Upper lobe of left lung (tissue), 6 donors: ENCODE measurements around the gene RERE. TPM values are rescaled to one million over a fixed set of nuclear protein-coding genes. Genes with fewer than 3 reads are reported as not detected.

Experiments used
- ATAC-seq, 2 donors: fragments of 200-7000 bp; cut with Tn5 transposase; one replicate each; pipeline ENCODE4 v1.9.1; 2022; ENCODE audit warnings: mild to moderate bottlenecking in 2 of 2, moderate library complexity in 2 of 2; ENCODE audit not compliant: low FRiP score in 2 of 2
- DNase-seq, 2 donors: peaks; one replicate each; pipeline ENCODE4 v3.0.0-alpha.2; 2019 to 2020
- H3K27ac ChIP-seq, 4 donors: fragments of 200-600 bp; sonication (generic); one replicate each; pipeline ENCODE4 v1.5.1; 2016 to 2019
- H3K27me3 ChIP-seq, 4 donors: fragments of 200-600 bp; sonication (generic); one replicate each; pipeline ENCODE4 v1.5.1; 2017 to 2019
- H3K36me3 ChIP-seq, 4 donors: fragments of 200-600 bp; sonication (generic); one replicate each; pipeline ENCODE4 v1.5.1; 2016 to 2019
- H3K4me1 ChIP-seq, 4 donors: fragments of 200-600 bp; sonication (generic); one replicate each; pipeline ENCODE4 v1.5.1; 2018 to 2019
- H3K4me3 ChIP-seq, 4 donors: fragments of 200-600 bp; sonication (generic); one replicate each; pipeline ENCODE4 v1.5.1; 2017 to 2019; ENCODE audit warnings: mild to moderate bottlenecking in 2 of 4, moderate library complexity in 1 of 4
- H3K9me3 ChIP-seq, 4 donors: fragments of 200-600 bp; sonication (generic); one replicate each; pipeline ENCODE4 v1.5.1; 2018 to 2019
- CTCF ChIP-seq, 6 experiments: fragments of 450-650 bp in 4 of 6; fragments of 200-600 bp in 2 of 6; sonication (generic) in 2 of 6; IDR thresholded peaks; one replicate each; pipeline ENCODE4 v1.5.1; 2016 to 2019; ENCODE audit warnings: antibody characterized with exemption in 6 of 6
- EP300 ChIP-seq, 4 donors: sonication (generic); formaldehyde crosslinking; IDR thresholded peaks; one replicate each; pipeline ENCODE4 v1.5.1; 2017; ENCODE audit warnings: antibody characterized with exemption in 4 of 4, control low read depth in 2 of 4
- POLR2A ChIP-seq, 4 donors: fragments of 450-650 bp; IDR thresholded peaks; one replicate each; pipeline ENCODE4 v1.5.1; 2016 to 2017; ENCODE audit warnings: antibody characterized with exemption in 4 of 4, mild to moderate bottlenecking in 2 of 4
- POLR2AphosphoS5 ChIP-seq, 2 donors: sonication (generic); formaldehyde crosslinking; IDR thresholded peaks; one replicate each; pipeline ENCODE4 v1.5.1; 2017; ENCODE audit warnings: antibody characterized with exemption in 2 of 2
- WGBS, 2 donors: methylation state at CpG; one replicate each; pipeline ENCODE4 v1.1.5; 2017 to 2018; 5-methylcytosine and 5-hydroxymethylcytosine counted together
- total RNA-seq, 6 donors: library from RNA; depleted of rRNA in 4 of 6; stranded (reverse); fragments of >200 nt in 4 of 6; gene quantifications; one replicate each; pipeline versions ENCODE4 v1.1.0 to v1.2.1, GENCODE V29; 2016 to 2021
- donor health status: DM: no; HTN: no; CAD: no; lungs with moderate emphysema.
- donor health status: DM: no; HTN: yes; CAD: no; lungs with severe emphysema.

The RERE gene
- total RNA-seq, 6 donors from 2014 or later: 75.5 to 222 (median 104) TPM

DNA sequence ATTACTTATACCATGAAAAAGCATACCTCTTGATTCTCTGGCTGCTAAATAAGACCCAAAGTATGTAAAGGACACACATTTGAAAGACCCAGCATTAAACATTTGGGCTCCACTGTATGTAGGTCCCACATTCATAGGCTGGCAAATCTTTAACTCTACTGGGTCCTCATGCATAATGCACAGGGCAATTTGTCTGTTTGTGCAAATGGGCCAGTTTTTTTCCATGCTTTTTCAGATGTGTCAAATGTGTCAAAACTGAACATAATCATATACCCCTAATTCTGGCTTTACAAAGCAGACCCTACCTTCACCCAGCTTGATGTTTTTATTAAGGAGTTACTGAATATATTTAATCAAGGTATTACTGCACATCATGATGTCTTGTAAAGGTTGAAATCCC, 63.7 kb downstream of the RERE start:
- Histone ChIP-seq H3K27me3 (no peaks in the 10 kb centered on the region), H3K36me3 (no peaks in the 10 kb centered on the region), H3K27ac (no peak overlapping the region), H3K4me1 (peaks cover 0 to 10% (median 2%) of the 10 kb centered on the region in 4 donors), H3K9me3 (no peaks in the 10 kb centered on the region), H3K4me3 (no peak overlapping the region)
- ATAC-seq: no peak
- TF ChIP-seq POLR2A (IDR thresholded peaks at IDR 0.05): no peak
- TF ChIP-seq CTCF (IDR thresholded peaks at IDR 0.05): no peak
- TF ChIP-seq EP300 (IDR thresholded peaks at IDR 0.05): no peak
- no peak for TF ChIP-seq POLR2AphosphoS5 (IDR thresholded peaks at IDR 0.05)
- no peak for DNase-seq

- 83 to 87% methylated on average over 6 of the region's 6 CpGs for WGBS, 2 donors
- Histone ChIP-seq H3K9me3 (no peaks in the 10 kb centered on the region), H3K27me3 (no peaks in the 10 kb centered on the region), H3K36me3 (no peaks in the 10 kb centered on the region), H3K4me1 (peaks cover 0 to 15% (median 6%) of the 10 kb centered on the region in 4 donors), H3K27ac (no peak overlapping the region), H3K4me3 (no peak overlapping the region)
- DNase-seq (no peak), ATAC-seq (no peak)
- TF ChIP-seq EP300 (IDR thresholded peaks at IDR 0.05) (no peak), CTCF (IDR thresholded peaks at IDR 0.05) (no peak), POLR2AphosphoS5 (IDR thresholded peaks at IDR 0.05) (no peak), POLR2A (IDR thresholded peaks at IDR 0.05) (no peak)
These were observed 64.3 kb downstream of the RERE start for GRCh38 chr1:8752921-8753713.

DNA sequence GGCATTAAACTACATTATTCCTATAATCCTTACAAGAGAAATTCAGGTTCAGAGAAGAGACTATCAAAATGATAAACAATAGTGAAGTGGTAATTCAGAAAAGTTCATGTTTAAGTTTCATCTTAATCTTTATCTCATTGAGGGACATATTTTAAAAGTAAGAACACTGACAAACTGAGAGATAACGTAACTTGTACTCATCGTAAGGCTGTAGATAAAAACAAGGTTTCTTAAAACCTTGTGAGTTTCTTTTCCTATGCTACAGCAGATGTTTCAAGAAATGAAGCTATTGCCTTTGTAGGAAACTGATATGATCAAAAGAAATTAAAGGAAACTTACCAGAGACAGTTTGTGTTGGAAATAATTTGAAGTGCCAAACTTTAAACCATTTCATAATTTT, 65.0 kb downstream of the RERE start:
- no peak for ATAC-seq
- Histone ChIP-seq H3K4me3 (no peak overlapping the region), H3K27me3 (no peaks in the 10 kb centered on the region), H3K9me3 (no peaks in the 10 kb centered on the region), H3K27ac (no peak overlapping the region), H3K4me1 (peaks cover 0 to 15% (median 6%) of the 10 kb centered on the region in 4 donors), H3K36me3 (no peaks in the 10 kb centered on the region)
- whole genome bisulfite sequencing, 2 donors: 71 to 78% methylated on average over 2 of the region's 2 CpGs
- no peak for DNase-seq
- no peak for TF ChIP-seq EP300 (IDR thresholded peaks at IDR 0.05)
- no peak for TF ChIP-seq POLR2AphosphoS5 (IDR thresholded peaks at IDR 0.05)
- no peak for TF ChIP-seq POLR2A (IDR thresholded peaks at IDR 0.05)
- no peak for TF ChIP-seq CTCF (IDR thresholded peaks at IDR 0.05)

DNA sequence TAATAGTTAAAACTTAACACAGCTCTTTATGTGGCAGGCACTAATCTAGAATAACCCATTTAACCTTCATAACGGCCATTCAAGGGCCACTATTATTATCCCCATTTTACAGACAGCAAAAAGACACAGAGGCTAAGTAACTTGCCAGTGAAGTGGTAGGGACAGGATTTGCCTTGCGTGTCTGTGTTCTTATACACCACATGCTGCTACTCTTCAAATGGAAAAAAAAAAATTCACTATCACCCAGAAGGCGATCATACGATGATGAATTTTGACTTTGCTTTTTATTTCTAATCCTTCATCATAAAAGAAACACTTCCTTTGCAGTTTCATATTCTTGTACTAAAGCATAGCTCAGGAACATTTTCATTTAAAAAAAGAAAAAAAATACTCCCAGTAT, 65.5 kb downstream of the RERE start:
- Histone ChIP-seq H3K27me3 (no peaks in the 10 kb centered on the region), H3K4me3 (no peak overlapping the region), H3K4me1 (peaks cover 0 to 15% (median 6%) of the 10 kb centered on the region in 4 donors), H3K9me3 (no peaks in the 10 kb centered on the region), H3K36me3 (no peaks in the 10 kb centered on the region), H3K27ac (no peak overlapping the region)
- no peak for ATAC-seq
- WGBS, 2 donors: 92 to 95% methylated on average over 4 of the region's 4 CpGs
- no peak for TF ChIP-seq POLR2AphosphoS5 (IDR thresholded peaks at IDR 0.05)
- TF ChIP-seq POLR2A (IDR thresholded peaks at IDR 0.05): no peak
- no peak for TF ChIP-seq CTCF (IDR thresholded peaks at IDR 0.05)
- TF ChIP-seq EP300 (IDR thresholded peaks at IDR 0.05): no peak
- DNase-seq: no peak
